NCI-H226 (cell line): ENCODE data around the gene PPIA.
A peak's percentile ranks its signal among the peaks of the same experiment; 100 is the strongest.
"Not testable (repeated sequence)": the region's sequence is repeated elsewhere in the genome, so short reads cannot be mapped to it uniquely, and the experiment has no call there.

Experiments
- DNase-seq: peaks from one replicate; pipeline ENCODE4 v3.0.0-alpha.2; 2015

The PPIA gene

GRCh38 chr7:44791278-44792219 is 4.9 kb upstream of the PPIA start:
- peak; percentile 69 for DNase-seq

GRCh38 chr7:44793919-44794318 is 2.6 kb upstream of the PPIA start:
- no peak for DNase-seq

- no peak for DNase-seq
Measured at GRCh38 chr7:44794331-44794730, 2.1 kb upstream of the PPIA start.

- DNase-seq = no peak
Measured at GRCh38 chr7:44796034-44796503, 412 bp upstream of the PPIA start.

- DNase-seq = peak; percentile 81
Measured at GRCh38 chr7:44797329-44798258, 1.1 kb downstream of the PPIA start.

- DNase-seq = no peak
Measured at GRCh38 chr7:44798649-44799305, 2.3 kb downstream of the PPIA start.

- DNase-seq = no peak
Measured at GRCh38 chr7:44799939-44800338, 3.5 kb downstream of the PPIA start.

GRCh38 chr7:44801890-44802289 is 5.4 kb downstream of the PPIA start:
- peak; percentile 49 for DNase-seq

GRCh38 chr7:44802418-44803025 is 6.0 kb downstream of the PPIA start:
- DNase-seq = no peak

GRCh38 chr7:44803828-44804519 is 7.5 kb downstream of the PPIA start:
- DNase-seq = not testable (repeated sequence)

- DNase-seq = no peak
Measured at GRCh38 chr7:44805950-44806349, 9.5 kb downstream of the PPIA start.

GRCh38 chr7:44808914-44809393 is 12.5 kb downstream of the PPIA start:
- DNase-seq = no peak

GRCh38 chr7:44811093-44811492 is 14.6 kb downstream of the PPIA start:
- peak; percentile 34 for DNase-seq

GRCh38 chr7:44811571-44811970 is 15.1 kb downstream of the PPIA start:
- no peak for DNase-seq

GRCh38 chr7:44814919-44815318 is 18.4 kb downstream of the PPIA start:
- no peak for DNase-seq

GRCh38 chr7:44819292-44819691 is 22.8 kb downstream of the PPIA start:
- DNase-seq = no peak

GRCh38 chr7:44823255-44823781 is 26.8 kb downstream of the PPIA start:
- DNase-seq = no peak

GRCh38 chr7:44824894-44825526 is 28.5 kb downstream of the PPIA start:
- DNase-seq = no peak

GRCh38 chr7:44827567-44827966 is 31.1 kb downstream of the PPIA start:
- DNase-seq = no peak

GRCh38 chr7:44838751-44839150 is 42.3 kb downstream of the PPIA start:
- no peak for DNase-seq

GRCh38 chr7:44842675-44843074 is 46.2 kb downstream of the PPIA start:
- not testable (repeated sequence) for DNase-seq
